Cerebellar cortex (tissue), 1 donor: ENCODE data around the gene CIP2A.
A peak's percentile ranks its signal among the peaks of the same experiment; 100 is the strongest.
"Not testable (repeated sequence)": the region's sequence is repeated elsewhere in the genome, so short reads cannot be mapped to it uniquely, and the experiment has no call there.

Source experiments
- DNase-seq: peaks from one replicate; pipeline ENCODE4 v3.0.0-alpha.2; 2015; ENCODE audit warnings: low spot score

Gene CIP2A

GRCh38 chr3:108589081-108589997, at the start of gene CIP2A, which contains the start of gene DZIP3:
Gene CIP2A (minus strand): TSS chr3:108589438. CDS start chr3:108589375, 63 bp downstream.
Gene DZIP3 (plus strand): TSS chr3:108589722. CDS start chr3:108605407, 15,685 bp downstream.
- DNase-seq, result peak; percentile 93

- DNase-seq, result no peak
Observed at GRCh38 chr3:108629974-108630373, 40.7 kb upstream of the CIP2A start.

GRCh38 chr3:108623504-108623903, 34.3 kb upstream of the CIP2A start:
- DNase-seq, result peak; percentile 14

- DNase-seq, result no peak
Observed at GRCh38 chr3:108620250-108620649, 31.0 kb upstream of the CIP2A start.

- not testable (repeated sequence) for DNase-seq
Observed at GRCh38 chr3:108616090-108616489, 26.9 kb upstream of the CIP2A start.

GRCh38 chr3:108610651-108611050, 21.4 kb upstream of the CIP2A start:
- no peak for DNase-seq

GRCh38 chr3:108608750-108609149, 19.5 kb upstream of the CIP2A start:
- DNase-seq, result no peak

GRCh38 chr3:108605491-108605890, 16.3 kb upstream of the CIP2A start:
- DNase-seq, result no peak

GRCh38 chr3:108605028-108605427, 15.8 kb upstream of the CIP2A start:
- DNase-seq, result no peak

- DNase-seq, result no peak
Observed at GRCh38 chr3:108603691-108604090, 14.5 kb upstream of the CIP2A start.

GRCh38 chr3:108602935-108603294, 13.7 kb upstream of the CIP2A start:
- DNase-seq, result no peak

GRCh38 chr3:108602249-108602934, 13.2 kb upstream of the CIP2A start:
- peak; percentile 20 for DNase-seq

- DNase-seq, result no peak
Observed at GRCh38 chr3:108599677-108600409, 10.6 kb upstream of the CIP2A start.

GRCh38 chr3:108598375-108598774, 9.1 kb upstream of the CIP2A start:
- DNase-seq, result no peak

- no peak for DNase-seq
Observed at GRCh38 chr3:108595321-108595720, 6.1 kb upstream of the CIP2A start.

GRCh38 chr3:108590460-108590859, 1.2 kb upstream of the CIP2A start:
- DNase-seq, result peak; percentile 37

- no peak for DNase-seq
Observed at GRCh38 chr3:108589998-108590323, 723 bp upstream of the CIP2A start.

- DNase-seq, result no peak
Observed at GRCh38 chr3:108588601-108589000, 637 bp downstream of the CIP2A start.

GRCh38 chr3:108578064-108578463, 11.2 kb downstream of the CIP2A start:
- no peak for DNase-seq

- DNase-seq, result no peak
Observed at GRCh38 chr3:108569336-108569735, 19.9 kb downstream of the CIP2A start.

GRCh38 chr3:108566599-108566998, 22.6 kb downstream of the CIP2A start:
- no peak for DNase-seq

GRCh38 chr3:108565506-108565905, 23.7 kb downstream of the CIP2A start:
- no peak for DNase-seq

GRCh38 chr3:108564564-108564963, 24.7 kb downstream of the CIP2A start:
- DNase-seq, result no peak
